SU-DHL-6 (cell line): Measurements from ENCODE around the gene SELENOF.

Source experiments
- CTCF ChIP-seq: fragments of 200-600 bp; sonication (generic); IDR thresholded peaks from one replicate; pipeline ENCODE4 v1.5.1; 2017; ENCODE audit warnings: antibody characterized with exemption, mild to moderate bottlenecking, low read length, moderate library complexity; ENCODE audit not compliant: insufficient read depth, poor library complexity, severe bottlenecking
- EZH2phosphoT487 ChIP-seq: fragments of 200-600 bp; sonication (generic), shearing (Covaris generic); conservative IDR thresholded peaks from 2 replicates; pipeline ENCODE4 v1.6.1; 2018; ENCODE audit warnings: mild to moderate bottlenecking, antibody characterized with exemption, low read length, moderate library complexity, mixed read lengths

- TF ChIP-seq CTCF, result no peak
- no peak for TF ChIP-seq EZH2phosphoT487
These were observed 61.6 kb downstream of the SELENOF start for GRCh38 chr1:86852289-86852688.
